DMS153 treated with DMSO at 0.1 percent for 48 hours (cell line): ENCODE results near the gene SDHAF2.
"Not testable (repeated sequence)": the region's sequence is repeated elsewhere in the genome, so short reads cannot be mapped to it uniquely, and the experiment has no call there.

Source experiments
- DNase-seq: peaks from one replicate; lab custom pipeline; 2025; ENCODE audit not compliant: unreplicated experiment; lab: John Stamatoyannopoulos, UW

The SDHAF2 gene

GRCh38 chr11:61425367-61426131 lies 4.4 kb upstream of the SDHAF2 start:
- no peak for DNase-seq

GRCh38 chr11:61429346-61429690 lies 606 bp upstream of the SDHAF2 start:
- peak; percentile 5 for DNase-seq

- not testable (repeated sequence) for DNase-seq
These were observed 915 bp downstream of the SDHAF2 start for GRCh38 chr11:61430839-61431238.

GRCh38 chr11:61437496-61437895 lies 7.6 kb downstream of the SDHAF2 start:
- no peak for DNase-seq

- DNase-seq = no peak
These were observed 9.7 kb downstream of the SDHAF2 start for GRCh38 chr11:61439615-61440014.

GRCh38 chr11:61442616-61443015 lies 12.7 kb downstream of the SDHAF2 start:
- no peak for DNase-seq

GRCh38 chr11:61445516-61445915 lies 15.6 kb downstream of the SDHAF2 start:
- no peak for DNase-seq

- DNase-seq = peak; percentile 58
These were observed 16.3 kb downstream of the SDHAF2 start for GRCh38 chr11:61446211-61446651.

GRCh38 chr11:61447601-61448551 lies 18.0 kb downstream of the SDHAF2 start:
- DNase-seq = no peak

- no peak for DNase-seq
These were observed 18.6 kb downstream of the SDHAF2 start for GRCh38 chr11:61448552-61448927.

GRCh38 chr11:61452825-61453224 lies 22.9 kb downstream of the SDHAF2 start:
- DNase-seq = no peak

- no peak for DNase-seq
These were observed 23.8 kb downstream of the SDHAF2 start for GRCh38 chr11:61453695-61454094.

- DNase-seq = no peak
These were observed 24.6 kb downstream of the SDHAF2 start for GRCh38 chr11:61454520-61454919.

- DNase-seq = no peak
These were observed 30.6 kb downstream of the SDHAF2 start for GRCh38 chr11:61460474-61460881.

GRCh38 chr11:61460986-61461385 lies 31.1 kb downstream of the SDHAF2 start:
- DNase-seq = no peak

- DNase-seq = not testable (repeated sequence)
These were observed 37.7 kb downstream of the SDHAF2 start for GRCh38 chr11:61467602-61468001.

- no peak for DNase-seq
These were observed 38.1 kb downstream of the SDHAF2 start for GRCh38 chr11:61468002-61468401.

GRCh38 chr11:61472282-61472681 lies 42.4 kb downstream of the SDHAF2 start:
- DNase-seq = no peak

- DNase-seq = no peak
These were observed 42.9 kb downstream of the SDHAF2 start for GRCh38 chr11:61472868-61473267.

GRCh38 chr11:61473370-61474012 lies 43.6 kb downstream of the SDHAF2 start:
- DNase-seq = no peak

- DNase-seq = no peak
These were observed 44.2 kb downstream of the SDHAF2 start for GRCh38 chr11:61474013-61474643.
